NCI-H2029 treated with DMSO at 0.1 percent for 48 hours (cell line): Measurements from ENCODE around the gene PDCD1.

Source experiments
- DNase-seq: peaks from one replicate; lab custom pipeline; 2025; lab: John Stamatoyannopoulos, UW

PDCD1 gene

DNA sequence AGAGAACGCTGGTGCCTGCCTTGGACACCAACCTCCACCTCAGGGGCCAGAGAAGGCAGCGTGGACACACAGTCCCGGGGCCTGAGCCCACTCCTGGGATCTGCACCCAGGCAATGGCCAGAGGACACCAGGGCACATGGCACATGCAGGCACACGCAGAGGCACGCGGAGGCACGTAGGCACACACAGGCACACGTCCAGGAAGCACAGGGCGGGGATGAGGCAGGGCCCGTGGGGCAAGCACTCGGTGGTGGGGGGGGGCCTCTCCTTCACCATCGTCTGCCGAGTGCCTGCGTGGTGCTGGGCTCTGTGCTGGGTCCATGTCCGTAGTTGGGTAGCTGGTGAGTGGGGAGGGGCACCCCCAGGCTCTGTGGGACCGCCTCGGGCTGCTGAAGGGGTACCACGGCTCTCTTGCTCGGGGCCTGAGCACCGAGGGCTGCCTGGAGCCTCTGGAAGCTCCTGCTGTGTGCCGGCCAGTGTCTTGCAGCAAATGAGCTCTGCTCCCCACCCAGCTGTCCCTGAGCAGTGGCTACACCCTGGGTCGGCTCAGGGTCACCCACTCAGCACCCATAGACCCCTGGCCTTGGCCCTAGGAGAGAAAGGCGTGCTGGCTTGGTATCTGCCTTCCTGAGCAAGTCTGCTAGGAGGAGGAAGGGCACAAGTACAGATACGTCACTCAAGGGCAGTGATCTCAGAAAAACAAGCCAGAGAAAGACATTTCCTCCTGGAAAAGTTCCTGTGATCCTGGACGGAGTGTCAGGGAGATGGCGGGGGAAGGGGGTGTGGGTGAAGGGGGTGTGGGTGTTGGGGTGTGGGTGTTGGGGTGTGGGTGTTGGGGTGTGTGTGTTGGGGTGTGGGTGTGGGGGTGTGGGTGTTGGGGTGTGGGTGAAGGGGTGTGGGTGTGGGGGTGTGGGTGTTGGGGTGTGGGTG lies 37.3 kb upstream of the PDCD1 start:
- peak; percentile 24 for DNase-seq

DNA sequence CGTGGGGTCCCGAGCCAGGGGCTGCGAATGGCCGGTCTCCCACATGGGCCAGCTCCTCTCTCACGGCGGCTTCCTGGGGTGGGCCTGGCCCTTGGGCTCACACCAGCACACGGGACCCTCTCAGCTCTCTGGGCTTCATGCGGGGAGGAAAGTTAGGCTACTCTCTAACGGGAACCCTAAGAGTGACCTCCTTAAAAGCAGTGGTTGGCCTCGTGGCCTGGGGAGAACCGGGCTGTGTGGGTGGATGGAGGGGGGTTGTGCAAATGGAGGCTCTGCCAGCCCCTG lies 36.7 kb upstream of the PDCD1 start:
- no peak for DNase-seq

DNA sequence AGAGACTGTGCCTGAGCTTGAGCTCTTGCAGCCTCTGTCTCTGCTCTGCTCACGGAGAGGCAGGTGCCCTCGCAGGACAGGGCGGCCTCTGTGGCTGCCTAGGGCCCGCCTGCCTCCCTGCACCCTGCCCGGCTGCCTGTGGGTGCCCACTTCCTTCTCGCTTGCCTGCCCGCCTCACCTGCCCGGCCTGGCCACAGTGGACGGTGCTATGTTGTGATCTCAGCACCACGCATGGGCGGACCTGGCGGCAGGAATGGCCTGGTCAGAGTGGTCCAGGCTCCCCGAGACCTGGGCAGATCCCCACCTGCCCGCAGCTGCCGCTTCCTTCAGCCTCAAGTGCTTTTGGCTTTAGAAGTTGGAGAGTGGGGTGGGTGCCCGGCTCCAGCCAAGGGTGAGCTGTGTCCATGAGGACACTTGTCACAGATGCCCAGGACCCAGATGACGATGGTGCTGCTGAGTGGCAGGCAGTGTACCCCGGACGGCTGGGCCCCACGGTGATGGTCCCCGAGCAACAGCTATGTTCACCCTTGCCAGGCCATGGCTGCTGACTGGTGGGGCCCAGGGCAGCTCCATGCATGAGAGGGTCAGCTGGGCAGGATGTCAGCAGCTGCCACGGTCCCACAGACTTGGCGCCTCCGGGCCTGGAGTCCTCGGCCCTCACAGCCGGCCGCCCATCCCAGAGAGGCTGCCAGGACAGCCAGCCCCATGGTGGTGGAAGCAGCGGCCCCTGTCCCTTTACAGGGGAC lies 36.2 kb upstream of the PDCD1 start:
- DNase-seq, result no peak

DNA sequence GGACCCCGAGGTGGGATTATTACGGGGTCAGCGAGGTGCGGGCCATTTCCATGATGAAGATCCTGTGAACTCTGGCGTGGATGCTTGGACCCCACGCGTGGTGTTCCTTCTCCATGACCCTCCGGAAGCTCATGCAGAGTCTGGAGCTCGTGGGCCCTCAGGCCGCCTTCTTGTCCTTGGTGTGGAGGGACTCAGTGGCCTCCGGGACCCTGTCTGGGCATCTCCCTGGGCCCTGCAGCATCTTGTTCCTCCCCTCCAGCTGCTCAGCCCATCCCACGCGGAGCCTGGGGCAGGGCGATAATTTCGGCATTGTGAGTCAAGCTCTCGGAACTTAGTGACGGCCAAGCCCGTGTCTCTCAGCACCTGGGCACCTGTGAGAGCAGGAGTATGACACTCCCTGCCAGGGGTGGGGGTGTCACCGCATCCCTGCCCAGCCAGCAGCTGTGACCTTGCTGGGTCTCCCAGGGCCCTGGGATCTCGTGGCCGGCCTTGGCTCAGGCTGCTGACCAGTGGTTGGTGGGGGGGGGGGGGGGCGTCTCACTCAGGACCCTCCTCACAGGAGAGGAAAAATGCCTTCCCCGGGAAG lies 35.5 kb upstream of the PDCD1 start:
- DNase-seq, result no peak

DNA sequence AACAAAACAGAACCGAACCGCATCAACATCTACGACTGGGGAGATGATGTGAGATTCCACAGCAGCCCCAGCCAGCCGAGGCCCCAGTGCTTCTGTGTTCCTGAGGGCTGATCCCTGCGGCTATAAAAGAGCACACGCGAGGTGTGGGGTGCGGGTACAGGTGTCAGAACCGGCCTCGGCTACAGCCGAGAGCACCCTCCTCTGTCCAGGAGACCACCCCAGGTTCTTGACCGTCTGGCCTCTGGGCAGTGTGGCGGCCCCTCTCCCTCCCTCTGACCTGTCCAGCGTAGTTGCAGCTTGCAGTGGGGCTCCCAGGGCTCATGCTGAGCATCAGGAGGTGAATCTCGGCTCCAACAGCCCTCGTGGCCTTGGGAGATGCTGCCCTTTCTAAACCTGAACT lies 34.6 kb upstream of the PDCD1 start:
- DNase-seq, result no peak

DNA sequence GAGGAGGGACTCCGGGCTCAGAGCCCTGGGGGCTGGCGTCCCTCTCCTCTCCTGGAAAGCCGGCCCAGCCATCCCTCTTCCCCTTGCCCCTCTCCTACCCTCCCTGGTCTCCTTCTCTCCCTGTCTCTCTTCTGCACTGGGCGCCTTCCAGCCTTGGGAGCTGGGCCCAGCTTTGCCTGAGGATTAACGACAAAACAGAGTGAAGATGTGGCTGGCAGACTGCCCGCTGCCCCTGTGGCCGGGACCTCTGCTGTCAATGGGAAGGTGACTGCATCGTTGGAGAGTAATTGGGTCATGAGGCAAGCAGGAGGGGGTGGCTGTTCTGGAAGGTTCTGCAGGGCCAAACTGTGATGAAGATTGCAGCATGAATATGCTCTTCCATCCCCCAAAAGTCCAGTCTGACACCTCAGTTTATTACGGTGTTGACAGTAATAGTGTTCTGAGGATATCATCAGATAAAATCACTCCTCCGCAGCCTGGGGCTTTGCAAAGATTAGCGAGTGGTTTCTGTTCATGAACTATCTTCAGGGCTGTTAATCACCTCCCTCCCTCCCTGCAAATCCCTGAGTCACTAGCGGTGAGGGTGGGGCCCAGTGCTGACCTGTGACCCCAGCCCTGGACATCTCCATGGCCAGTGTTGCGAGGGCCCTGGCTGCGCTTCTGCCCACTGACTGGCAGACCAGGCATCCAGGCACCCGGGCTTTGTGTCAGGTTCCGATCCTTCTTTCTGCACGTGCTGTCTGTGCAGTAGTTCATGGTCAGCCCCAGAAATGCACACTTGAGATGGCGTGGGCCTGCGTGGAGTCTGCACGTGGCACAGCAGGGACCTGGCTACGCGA lies 33.8 kb upstream of the PDCD1 start:
- peak; percentile 36 for DNase-seq

DNA sequence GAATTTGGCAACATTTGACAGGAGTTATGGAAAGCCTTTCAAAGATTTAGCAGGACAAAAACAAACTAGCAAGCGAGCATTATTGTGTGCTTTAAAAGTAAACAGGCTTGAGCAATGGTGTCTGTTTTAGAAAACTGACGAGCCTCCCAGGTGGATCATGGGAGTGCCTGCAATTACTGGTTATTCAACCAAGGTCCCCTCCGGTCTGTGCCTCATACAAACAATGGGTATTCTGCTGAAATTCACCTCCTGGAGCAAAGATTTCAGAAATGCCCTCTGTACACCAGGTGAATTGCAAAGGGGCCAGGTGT lies 33.2 kb upstream of the PDCD1 start:
- DNase-seq, result no peak

DNA sequence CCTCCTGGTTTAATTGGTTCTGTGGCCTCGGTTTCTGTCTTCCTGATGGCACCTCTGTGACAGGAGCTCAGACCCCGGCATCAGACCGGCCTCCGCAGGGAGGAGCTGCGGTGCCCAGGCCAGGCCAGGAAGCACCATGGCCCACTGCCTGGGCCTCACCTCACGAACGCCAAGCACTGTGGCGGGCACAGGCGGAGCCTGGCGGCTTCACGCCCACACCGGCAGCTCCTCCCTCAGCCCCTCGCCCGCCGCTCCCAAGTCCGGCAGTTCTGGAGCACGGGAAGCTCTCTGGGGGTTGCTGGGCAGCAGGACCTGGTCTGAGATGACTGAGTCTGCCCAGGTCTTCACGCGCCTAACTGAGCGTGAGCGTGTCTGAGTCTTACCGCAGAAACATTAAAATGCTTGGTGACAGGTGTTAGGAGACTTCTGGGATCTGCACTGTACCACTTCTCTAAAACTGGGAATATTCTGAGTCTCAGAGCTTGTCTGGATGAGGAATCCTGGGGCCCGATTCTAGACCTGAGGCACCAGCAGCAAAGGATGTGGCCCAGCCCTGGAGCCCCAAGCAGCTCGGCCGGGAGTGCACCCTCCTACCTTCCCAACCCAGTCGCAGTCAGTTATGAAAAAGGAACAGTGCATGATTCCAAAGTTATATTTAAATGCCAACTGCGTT lies 32.8 kb upstream of the PDCD1 start:
- peak; percentile 82 for DNase-seq

DNA sequence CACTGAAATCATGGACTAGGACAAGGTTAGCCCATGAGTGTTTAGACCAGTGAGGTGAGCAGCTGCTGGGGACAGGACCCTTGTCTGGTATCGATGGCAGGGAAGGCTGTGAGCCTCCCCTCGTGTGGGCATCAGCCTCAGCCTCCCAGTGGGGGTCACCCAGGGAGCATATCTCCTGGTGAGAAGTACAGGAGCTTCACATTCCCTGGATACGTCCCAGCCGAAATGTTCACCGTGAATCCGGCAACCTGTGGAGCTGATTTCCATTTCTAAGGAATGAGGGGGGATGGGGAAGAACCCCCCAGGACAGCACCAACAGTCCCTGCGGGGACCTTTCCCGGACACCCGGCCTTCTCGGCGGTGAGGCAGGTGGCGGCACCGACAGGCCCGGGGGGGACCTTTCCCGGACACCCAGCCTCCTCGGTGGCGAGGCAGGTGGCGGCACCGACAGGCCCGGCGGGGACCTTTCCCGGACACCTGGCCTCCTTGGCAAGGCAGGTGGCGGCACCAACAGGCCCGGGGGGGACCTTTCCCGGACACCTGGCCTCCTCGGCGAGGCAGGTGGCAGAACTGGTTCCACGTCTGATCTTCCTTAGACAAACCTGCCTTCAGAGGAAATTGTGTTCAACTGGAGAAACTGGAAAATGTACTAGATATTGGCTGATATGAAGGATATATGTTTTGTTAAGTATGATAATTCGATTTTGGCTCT lies 32.0 kb upstream of the PDCD1 start:
- DNase-seq, result peak; percentile 82

DNA sequence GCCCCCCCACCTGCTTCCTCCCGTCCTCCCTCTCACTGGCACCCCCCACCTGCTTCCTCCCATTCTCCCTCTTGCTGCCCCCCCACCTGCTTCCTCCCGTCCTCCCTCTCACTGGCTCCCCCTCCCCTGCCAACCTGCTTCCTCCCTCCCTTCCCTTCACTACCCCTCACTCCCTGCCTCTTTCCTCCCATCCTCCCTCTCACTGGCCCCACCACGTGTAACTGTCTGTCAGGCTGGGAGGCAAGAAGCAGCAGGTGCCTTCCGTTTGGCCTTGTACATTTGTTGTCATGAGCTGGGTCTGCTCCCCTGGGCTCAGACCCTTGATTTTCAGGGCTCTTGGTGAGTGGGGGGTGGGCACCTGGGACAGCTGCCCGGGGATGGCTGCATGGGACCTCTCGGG lies 29.9 kb upstream of the PDCD1 start:
- no peak for DNase-seq

DNA sequence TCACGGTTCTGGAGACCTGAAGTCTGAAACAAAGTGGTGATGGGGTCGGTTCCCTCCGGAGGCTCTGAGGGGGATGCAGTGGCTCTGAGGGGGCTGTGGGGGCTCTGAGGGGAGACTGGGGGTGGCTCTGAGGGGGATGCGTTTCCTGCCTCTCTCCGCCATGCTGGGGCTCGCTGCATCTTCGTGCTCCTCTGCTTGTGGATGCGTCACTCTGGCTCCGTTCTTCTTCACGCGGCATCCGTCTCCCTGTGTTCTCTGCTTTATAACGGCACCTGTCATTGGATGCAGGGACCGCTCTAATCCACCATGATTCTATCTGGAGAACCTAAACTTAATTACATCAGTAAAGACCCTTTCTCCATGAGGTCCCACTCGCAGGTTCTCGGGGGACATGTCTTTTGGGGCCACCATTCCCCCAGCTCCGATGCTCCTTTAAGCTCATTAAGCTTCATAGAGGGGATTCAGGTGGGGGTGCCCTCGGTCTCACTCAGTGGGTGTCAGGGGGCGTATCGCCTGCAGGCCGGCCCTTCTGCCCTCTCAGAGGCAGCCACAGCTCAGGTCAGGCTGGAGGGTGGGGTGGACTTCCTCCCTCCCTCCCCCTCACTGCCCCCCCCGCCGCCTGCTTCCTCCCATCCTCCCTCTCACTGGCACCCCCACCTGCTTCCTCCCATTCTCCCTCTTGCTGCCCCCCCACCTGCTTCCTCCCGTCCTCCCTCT lies 29.3 kb upstream of the PDCD1 start:
- DNase-seq, result no peak

DNA sequence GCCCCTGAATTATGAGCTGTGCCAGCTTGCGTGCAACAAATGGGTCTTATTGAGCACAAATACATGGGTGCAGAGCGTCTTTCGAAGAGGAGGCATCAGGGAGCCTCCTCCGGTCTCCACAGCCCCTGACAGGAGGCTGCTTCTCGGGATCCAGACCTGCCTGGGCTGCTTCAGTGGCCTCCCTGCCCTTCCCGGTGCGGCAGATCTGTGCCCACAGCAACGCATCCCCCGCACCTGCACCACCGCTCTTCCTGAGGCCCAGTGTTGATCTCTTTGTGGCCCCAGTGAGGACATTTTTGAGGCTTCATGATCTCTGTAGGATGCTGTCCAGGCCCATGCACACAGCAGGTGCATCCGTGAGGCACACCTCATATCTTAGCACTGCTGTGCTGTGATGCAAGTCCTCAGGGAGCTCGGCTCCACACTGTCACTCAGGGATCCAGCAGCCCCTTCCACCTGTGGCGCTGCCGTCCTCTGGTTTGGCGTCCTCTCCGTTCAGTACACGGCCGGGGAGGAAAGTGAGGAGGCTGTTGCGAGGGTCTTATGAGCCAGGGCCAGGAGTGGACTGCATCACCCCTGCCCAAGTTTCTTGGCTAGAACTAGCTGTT lies 28.2 kb upstream of the PDCD1 start:
- DNase-seq, result no peak

DNA sequence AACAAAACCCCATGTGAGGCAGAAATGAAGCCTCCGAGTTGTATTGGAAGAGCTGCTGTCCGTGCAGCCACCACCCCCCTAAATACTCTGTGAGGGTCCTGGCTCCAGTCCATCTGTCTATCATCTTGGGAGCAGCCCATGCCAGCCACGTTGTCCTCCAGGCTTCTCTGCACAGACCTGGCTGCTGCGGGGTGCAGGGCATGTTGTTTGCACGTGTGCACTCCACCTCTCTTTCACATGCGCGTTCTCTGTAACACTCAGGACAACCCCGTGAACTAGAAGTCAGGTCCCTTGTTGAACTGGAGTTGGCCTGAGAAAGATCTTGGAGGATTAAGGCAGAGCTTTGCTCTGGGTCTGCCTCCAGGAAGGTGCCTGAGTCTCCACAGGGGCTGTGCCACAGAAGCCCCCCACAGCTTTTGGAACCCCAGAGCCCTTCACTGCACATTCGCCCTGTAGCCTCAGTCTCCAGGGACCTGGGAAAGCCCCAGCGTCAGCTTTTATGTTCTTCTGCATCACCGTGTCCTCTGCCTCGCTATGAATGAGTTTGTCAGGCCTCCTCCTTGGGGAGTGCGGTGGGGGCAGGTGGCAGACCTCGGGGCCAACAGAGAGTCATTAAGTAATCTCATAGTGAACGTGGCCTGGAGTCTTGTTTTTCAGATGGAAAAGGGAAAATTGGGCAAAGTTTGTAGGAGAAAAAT lies 27.4 kb upstream of the PDCD1 start:
- DNase-seq, result no peak

DNA sequence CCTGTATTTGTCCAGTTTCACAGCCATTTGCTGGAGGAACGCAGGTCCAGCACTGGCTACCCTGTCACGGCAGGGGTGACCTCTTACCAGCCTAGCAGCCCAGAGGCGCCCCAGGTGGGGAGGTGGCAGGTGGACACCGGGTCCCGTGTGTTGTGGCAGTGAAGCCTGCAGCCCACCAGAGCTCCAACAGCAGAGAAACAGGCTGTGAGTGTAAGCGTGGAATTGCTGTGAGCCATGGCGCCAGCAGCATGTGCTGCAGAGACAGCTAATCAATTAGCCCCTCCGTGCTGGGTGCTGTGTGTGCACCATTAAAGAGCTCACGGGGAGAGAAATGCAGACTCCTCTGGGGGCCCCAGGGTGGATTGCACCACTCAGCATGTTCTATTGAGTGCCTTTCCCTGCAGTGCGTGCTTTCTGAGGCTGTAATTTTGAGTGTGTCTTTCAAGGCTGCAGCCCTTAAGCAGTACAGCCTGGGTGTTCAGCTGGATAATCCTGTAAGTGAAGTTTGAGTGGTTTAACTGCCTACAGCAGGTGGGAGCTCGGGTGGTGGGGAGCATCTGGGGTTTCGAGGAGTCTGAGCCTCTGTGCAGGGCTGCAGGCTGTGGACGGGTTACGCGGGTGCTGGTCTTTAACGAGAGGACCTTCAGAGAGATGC lies 26.7 kb upstream of the PDCD1 start:
- DNase-seq, result no peak

DNA sequence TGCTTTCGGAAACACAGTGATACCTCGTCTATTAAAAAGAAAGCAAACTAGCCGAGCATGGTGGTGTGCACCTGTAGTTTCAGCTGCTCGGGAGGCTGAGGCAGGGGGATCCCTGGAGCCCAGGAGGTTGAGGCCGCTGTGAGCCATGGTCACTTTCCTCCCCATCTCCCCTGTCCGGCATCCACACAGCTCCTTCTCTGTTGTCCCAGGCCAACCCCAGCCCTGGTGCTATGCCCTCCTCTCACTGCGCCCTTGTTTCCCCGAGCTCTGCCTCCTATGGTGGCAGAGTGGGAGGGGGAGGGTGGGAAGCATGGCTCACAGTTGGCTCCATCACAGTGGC lies 26.2 kb upstream of the PDCD1 start:
- no peak for DNase-seq

DNA sequence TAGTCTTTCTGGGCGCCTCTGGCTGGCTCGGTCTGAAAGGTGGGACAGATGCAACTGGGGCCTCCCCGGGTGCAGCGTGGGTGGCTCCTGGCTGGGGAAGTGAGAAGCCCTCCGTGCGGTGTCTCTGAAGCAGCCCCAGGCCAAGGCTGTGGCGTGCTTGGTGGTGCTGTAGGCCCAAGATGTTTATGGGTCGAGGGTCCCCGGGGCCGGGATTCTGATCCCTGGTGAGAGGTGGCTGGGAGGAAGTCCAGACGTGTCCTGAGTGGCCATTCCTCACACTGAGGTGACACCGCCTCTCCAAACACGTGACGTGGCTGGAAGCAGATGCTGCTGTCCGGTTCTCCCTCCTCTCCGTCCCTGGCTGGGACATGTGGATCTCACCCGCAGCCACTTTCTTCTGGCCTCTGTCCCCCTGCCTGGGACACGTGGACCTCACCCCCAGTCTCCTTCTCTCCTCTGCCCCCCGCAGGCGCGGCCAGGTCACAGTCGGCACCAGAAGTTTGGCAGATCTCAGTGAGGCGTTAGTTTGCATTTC lies 23.5 kb upstream of the PDCD1 start:
- peak; percentile 24 for DNase-seq

DNA sequence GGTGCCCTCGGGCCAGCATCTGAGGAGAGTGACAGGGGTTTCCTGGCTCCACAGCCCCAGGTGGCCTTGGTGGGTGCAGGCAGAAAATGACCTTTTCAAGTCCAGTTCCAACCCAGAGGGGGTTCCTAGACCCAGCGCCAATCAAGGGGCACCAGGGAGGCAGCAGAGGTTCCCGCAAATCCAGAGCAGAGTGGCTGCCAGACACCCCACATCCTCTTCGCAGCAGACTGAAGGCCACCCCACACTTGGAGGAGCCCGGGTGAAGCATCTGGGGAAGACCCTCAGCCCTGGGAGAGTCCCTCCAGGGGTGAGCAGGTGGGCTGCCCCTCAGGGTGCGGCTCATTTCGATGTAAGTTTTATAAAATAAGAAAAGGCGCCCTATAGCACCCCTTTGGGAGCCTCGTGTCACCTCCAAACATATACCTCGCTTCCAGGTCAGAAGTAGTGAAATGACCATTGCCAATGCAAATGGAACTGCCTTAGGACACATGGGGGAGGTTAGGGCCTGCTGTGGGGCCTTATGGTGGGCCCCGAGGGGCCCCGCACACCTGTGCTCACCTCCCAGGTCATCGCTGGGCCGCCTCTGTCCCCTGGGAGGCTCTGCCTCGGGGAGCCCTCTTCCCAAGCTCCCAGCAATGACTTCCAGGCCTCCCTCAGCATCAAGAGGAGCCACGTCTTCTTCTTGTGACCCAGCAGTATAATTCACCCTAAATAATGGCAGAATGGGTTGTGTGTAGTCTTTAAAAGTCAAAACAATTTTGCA lies 21.8 kb upstream of the PDCD1 start:
- DNase-seq, result no peak

DNA sequence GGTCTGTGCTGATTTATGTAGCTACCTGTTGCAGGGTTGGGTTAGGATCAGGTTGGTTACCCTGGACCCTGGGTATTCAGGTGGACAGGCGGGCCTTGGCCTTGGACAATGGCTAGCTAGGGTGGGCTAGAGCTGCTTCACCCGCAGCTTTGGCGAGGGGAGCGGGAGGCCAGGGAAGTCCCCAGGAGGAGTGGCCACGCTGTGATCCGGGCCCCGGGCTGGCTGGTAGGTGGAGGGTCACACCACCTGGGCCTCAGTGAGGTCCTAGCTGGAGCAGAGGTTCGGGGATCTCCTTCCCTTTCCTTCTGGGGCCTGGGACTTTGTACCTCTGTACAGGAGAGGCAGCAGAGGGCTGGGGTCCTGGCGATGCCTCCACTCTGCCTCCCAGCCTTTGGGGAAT lies 20.6 kb upstream of the PDCD1 start:
- DNase-seq, result no peak
